ENCODE data around the gene ZNF346. TPM values are rescaled to one million over a fixed set of nuclear protein-coding genes. Genes with fewer than 3 reads are reported as not detected.

ZNF346 gene
- total RNA-seq, 2 donors from 2014 or later = 23.5 to 46.9 TPM

- no peak for DNase-seq (ENCODE audit: low spot score)
- no peak overlapping the region for H3K4me3 Mint-ChIP-seq
- H3K9me3 Mint-ChIP-seq = no peaks in the 10 kb centered on the region
- H3K27ac Mint-ChIP-seq = no peak overlapping the region
- H3K27me3 Mint-ChIP-seq = no peaks in the 10 kb centered on the region
- no peaks in the 10 kb centered on the region for H3K4me1 Mint-ChIP-seq (ENCODE audit: low read depth in 2 of 2)
- H3K36me3 Mint-ChIP-seq = no peaks in the 10 kb centered on the region
- no peak for ATAC-seq
Observed at GRCh38 chr5:177096162-177097015, 73.9 kb downstream of the ZNF346 start.

DNA sequence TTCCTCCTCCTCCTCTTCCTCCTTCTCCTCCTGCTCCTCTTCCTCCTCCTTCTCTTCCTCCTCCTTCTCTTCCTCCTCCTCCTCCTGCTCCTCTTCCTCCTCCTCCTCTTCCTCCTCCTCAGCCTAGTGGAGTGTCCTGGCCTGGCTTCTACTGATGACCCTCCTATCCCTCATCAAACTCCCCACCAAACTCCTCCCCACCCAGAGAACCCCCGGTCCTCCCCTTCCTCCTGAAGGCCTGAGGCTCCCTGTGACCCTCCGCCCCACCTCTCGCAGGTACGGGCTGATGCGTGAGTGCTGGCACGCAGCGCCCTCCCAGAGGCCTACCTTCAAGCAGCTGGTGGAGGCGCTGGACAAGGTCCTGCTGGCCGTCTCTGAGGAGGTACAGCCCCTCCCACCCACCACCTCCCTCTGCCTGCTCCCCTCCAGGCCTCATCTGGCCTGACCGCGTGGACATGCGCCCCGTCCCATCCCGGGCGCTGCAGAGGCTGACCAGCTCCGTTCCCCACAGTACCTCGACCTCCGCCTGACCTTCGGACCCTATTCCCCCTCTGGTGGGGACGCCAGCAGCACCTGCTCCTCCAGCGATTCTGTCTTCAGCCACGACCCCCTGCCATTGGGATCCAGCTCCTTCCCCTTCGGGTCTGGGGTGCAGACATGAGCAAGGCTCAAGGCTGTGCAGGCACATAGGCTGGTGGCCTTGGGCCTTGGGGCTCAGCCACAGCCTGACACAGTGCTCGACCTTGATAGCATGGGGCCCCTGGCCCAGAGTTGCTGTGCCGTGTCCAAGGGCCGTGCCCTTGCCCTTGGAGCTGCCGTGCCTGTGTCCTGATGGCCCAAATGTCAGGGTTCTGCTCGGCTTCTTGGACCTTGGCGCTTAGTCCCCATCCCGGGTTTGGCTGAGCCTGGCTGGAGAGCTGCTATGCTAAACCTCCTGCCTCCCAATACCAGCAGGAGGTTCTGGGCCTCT, 74.8 kb downstream of the ZNF346 start:
- H3K4me3 Mint-ChIP-seq = no peak overlapping the region
- no peaks in the 10 kb centered on the region for H3K4me1 Mint-ChIP-seq (ENCODE audit: low read depth in 2 of 2)
- no peak for ATAC-seq
- H3K27ac Mint-ChIP-seq = no peak overlapping the region
- H3K27me3 Mint-ChIP-seq = no peaks in the 10 kb centered on the region
- H3K36me3 Mint-ChIP-seq = no peaks in the 10 kb centered on the region
- H3K9me3 Mint-ChIP-seq = no peaks in the 10 kb centered on the region
- DNase-seq (ENCODE audit: low spot score) = no peak

GRCh38 chr5:177098120-177098469, 75.6 kb downstream of the ZNF346 start:
- H3K36me3 Mint-ChIP-seq = no peaks in the 10 kb centered on the region
- H3K27ac Mint-ChIP-seq = no peak overlapping the region
- no peaks in the 10 kb centered on the region for H3K27me3 Mint-ChIP-seq
- no peak overlapping the region for H3K4me3 Mint-ChIP-seq
- no peaks in the 10 kb centered on the region for H3K9me3 Mint-ChIP-seq
- no peak for DNase-seq (ENCODE audit: low spot score)
- no peaks in the 10 kb centered on the region for H3K4me1 Mint-ChIP-seq (ENCODE audit: low read depth in 2 of 2)
- no peak for ATAC-seq

DNA sequence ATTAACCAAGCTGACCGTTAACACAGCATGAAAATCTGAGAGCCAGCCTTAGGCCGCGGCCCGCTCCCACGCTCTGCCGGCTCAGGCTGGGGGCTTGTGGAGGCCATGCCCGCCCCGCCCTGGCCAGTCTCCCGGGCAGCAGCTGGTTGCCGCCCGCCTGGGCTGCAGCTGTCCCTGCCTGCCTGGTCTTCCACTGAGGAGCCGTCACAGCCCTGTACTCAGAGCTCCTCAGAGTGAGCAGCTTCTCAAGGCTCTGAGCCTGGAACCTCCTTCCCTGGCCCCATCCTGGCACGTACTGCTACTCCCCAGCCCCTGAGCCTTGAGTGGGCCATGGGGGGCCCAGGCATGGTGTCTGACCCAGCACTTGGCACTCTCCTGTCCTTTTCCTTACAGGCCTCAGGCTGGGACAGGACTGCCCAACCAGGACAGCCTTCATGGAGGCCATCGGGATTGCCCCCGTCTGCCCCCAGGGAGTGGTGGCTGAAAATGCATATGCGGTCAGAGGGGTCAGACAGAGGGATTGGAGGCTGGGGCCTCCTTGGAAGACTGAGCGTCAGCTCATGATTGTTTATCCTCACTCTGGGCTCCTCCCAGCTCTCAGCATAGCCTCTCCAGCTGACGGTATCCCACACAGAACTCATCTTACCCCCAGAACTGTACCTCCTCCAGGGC, 76.1 kb downstream of the ZNF346 start:
- Mint-ChIP-seq H3K27ac (no peak overlapping the region), H3K36me3 (no peaks in the 10 kb centered on the region), H3K4me1 (ENCODE audit: low read depth in 2 of 2) (no peaks in the 10 kb centered on the region), H3K27me3 (no peaks in the 10 kb centered on the region), H3K4me3 (no peak overlapping the region), H3K9me3 (no peaks in the 10 kb centered on the region)
- no peak for DNase-seq (ENCODE audit: low spot score)
- ATAC-seq = no peak

DNA sequence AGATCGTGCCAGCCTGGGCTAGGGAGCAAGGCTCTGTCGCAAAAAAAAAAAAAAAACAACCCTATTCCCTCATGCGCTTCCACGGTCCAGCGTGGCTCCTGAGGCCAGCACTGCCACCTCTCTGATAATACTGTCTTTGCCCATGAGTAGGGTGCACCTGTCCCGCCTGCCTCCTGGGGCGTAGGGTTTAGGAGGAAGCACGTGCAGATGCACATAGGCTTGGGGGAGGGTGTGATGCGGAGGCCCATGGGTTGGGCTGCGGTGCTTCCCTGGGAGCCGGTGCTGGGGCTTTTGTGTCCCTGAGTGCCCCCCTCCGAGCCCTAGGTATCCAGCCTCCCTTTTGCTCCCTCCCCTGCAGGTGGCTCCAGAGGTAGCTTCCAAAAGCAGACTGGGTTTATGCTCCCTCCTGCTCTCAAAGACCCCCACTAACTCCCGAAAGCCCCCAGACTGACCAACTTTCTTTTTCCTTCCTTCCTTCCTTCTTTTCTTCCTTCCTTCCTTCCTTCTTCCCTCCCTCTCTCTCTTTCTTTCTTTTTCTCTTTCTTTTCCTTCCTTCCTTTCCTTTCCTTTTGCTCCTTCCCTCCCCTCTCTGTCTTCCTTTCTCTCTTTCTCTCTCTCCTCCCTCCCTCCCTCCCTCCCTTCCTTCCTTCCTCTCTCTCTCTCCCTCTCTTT, 77.1 kb downstream of the ZNF346 start:
- Mint-ChIP-seq H3K4me3 (no peak overlapping the region), H3K36me3 (no peaks in the 10 kb centered on the region), H3K9me3 (no peaks in the 10 kb centered on the region), H3K4me1 (ENCODE audit: low read depth in 2 of 2) (no peaks in the 10 kb centered on the region), H3K27me3 (no peaks in the 10 kb centered on the region), H3K27ac (no peak overlapping the region)
- DNase-seq (ENCODE audit: low spot score) = no peak
- ATAC-seq = no peak

- DNase-seq (ENCODE audit: low spot score) (no peak), ATAC-seq (no peak)
- no peaks in the 10 kb centered on the region for H3K27me3 Mint-ChIP-seq
- no peaks in the 10 kb centered on the region for H3K36me3 Mint-ChIP-seq
- no peak overlapping the region for H3K27ac Mint-ChIP-seq
- no peak overlapping the region for H3K4me3 Mint-ChIP-seq
- no peaks in the 10 kb centered on the region for H3K9me3 Mint-ChIP-seq
- H3K4me1 Mint-ChIP-seq (ENCODE audit: low read depth in 2 of 2) = no peaks in the 10 kb centered on the region
Observed at GRCh38 chr5:177100714-177101121, 78.2 kb downstream of the ZNF346 start.

DNA sequence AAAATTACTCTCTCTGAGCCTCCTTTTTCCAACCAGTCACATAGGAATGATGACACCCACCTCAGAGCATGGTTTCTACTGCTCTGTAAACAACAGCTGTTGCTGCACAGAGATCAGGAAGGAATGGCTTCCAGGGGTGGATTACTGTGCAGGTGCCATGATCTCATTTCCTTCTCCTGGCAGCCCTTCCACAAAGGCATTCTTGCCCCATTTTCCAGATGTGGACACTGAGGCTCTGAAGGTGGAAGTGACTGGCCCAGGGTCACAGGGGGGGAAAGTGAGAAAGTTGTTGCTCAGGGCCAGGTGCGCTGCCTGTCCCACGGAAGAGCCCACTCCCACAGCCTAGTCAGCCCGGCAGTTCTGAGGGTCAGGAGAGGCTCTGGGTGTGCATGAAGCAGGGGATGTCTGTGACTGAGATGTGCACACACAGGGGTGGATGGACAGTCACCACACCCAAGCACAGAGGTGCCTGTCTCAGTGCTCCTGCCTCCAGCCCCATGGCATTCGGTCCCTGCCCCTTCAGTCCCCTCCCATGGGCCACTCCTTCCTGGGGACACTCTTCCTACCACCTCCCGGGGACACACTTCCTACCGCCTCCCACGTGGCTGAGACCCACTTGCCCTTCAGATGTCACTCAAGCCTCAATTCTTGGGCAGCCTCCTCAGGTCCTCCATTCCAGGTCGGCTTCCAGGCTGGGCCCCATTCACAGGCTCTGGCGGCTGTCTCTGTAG, 81.2 kb downstream of the ZNF346 start:
- DNase-seq (ENCODE audit: low spot score) = no peak
- ATAC-seq = peak; percentile 17 to 32
- H3K36me3 Mint-ChIP-seq = no peaks in the 10 kb centered on the region
- H3K27ac Mint-ChIP-seq = no peak overlapping the region
- H3K9me3 Mint-ChIP-seq = no peaks in the 10 kb centered on the region
- no peak overlapping the region for H3K4me3 Mint-ChIP-seq
- H3K27me3 Mint-ChIP-seq = no peaks in the 10 kb centered on the region
- H3K4me1 Mint-ChIP-seq (ENCODE audit: low read depth in 2 of 2) = no peaks in the 10 kb centered on the region

DNA sequence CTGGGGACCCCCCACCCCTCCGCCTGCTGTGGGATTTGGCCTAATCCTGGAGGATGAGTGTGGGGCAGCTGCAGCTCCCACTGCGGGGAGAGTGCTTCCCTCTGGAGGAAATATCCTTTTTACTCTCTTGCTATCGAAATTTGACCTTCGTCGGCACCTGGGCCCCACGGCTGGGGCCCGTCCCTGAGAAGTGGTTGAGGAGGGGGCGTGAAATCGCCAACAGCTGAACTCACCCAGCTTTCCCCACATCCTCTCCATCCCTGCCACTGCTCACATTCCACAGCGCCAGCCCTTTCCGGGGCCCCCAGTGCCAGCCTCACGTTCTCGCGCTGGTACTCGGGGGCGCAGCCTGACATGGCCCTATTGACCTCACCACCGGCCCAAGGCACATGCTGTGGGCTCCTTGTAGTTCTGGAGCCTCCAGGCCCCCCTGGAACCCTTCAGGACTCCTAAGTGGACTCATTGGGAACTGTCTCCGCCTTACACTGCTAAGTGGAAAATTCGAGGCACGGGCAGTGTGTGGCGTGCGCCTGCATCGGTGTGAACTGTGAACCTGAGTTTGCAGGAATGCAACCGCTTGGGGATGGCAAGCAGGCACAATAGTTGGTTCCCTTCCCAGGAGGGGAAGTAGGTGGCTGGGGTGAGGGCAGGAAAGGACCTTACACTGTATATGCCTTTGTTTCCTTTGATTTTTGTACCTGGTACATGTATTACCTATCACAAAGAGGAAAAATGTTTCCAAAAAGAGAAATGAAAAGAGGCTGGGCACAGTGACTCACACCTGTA, 83.4 kb downstream of the ZNF346 start:
- H3K4me3 Mint-ChIP-seq = no peak overlapping the region
- H3K4me1 Mint-ChIP-seq (ENCODE audit: low read depth in 2 of 2) = no peaks in the 10 kb centered on the region
- no peaks in the 10 kb centered on the region for H3K36me3 Mint-ChIP-seq
- H3K9me3 Mint-ChIP-seq = no peaks in the 10 kb centered on the region
- DNase-seq (ENCODE audit: low spot score) (no peak), ATAC-seq (no peak)
- no peaks in the 10 kb centered on the region for H3K27me3 Mint-ChIP-seq
- no peak overlapping the region for H3K27ac Mint-ChIP-seq

DNA sequence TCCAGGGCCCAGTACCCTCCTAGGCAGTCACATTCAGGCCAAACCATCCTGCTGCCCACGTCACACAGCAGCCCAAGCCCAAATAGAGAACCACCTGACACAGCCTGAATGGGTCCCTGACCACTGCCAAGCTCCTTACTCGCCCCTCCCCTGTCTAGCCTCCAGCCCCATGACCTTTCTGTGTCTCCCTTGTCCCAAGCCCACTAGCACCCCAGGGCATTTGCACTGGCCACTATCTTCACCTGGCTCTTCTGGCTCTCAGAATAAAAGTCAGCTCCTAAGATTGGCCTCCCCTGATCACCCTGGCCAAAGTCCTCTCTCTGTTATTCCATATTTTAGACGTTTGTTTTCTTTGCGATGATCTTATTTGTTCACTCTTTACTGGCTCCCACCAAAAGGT, 84.7 kb downstream of the ZNF346 start:
- H3K36me3 Mint-ChIP-seq = no peaks in the 10 kb centered on the region
- no peaks in the 10 kb centered on the region for H3K27me3 Mint-ChIP-seq
- H3K9me3 Mint-ChIP-seq = no peaks in the 10 kb centered on the region
- no peak overlapping the region for H3K27ac Mint-ChIP-seq
- DNase-seq (ENCODE audit: low spot score) (no peak), ATAC-seq (no peak)
- H3K4me3 Mint-ChIP-seq = no peak overlapping the region
- H3K4me1 Mint-ChIP-seq (ENCODE audit: low read depth in 2 of 2) = peaks cover 0 to 6% of the 10 kb centered on the region in 2 donors

GRCh38 chr5:177109810-177110209, 87.3 kb downstream of the ZNF346 start:
- ATAC-seq (no peak), DNase-seq (ENCODE audit: low spot score) (no peak)
- no peak overlapping the region for H3K27ac Mint-ChIP-seq
- H3K36me3 Mint-ChIP-seq = no peaks in the 10 kb centered on the region
- H3K4me1 Mint-ChIP-seq (ENCODE audit: low read depth in 2 of 2) = peaks cover 4 to 13% of the 10 kb centered on the region in 2 donors
- no peaks in the 10 kb centered on the region for H3K9me3 Mint-ChIP-seq
- H3K27me3 Mint-ChIP-seq = no peaks in the 10 kb centered on the region
- no peak overlapping the region for H3K4me3 Mint-ChIP-seq

DNA sequence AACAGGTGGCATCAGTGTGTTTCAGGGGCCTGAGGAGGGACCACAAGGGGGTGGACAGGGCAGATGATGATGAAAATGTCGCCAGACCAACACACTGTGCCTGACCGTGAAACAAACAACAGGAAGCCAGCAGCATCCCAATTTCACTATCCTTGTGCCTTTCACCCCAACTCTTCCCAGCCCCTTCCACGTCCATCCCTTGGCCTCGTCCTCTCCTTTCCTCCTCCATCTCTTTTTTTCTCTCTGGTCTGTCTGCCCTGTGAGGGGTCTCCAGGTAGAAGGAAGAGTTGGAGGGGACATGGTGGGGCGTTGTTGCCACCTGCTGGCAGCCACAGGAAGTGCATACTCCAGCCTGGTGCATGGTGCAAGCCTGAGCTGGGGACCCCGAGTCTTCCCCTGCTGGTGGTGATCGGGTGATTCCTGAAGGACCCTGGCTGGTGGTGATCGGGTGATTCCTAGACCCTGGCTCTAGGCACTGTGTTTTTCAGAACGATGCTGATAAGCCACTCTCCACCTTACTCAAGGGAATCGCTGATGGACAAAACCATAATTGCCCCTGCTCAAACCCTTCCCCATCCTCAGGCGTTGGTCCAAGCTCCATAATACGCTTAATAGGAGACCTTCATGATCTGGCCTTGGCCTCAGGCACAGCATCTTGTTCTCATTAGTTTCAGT, 89.4 kb downstream of the ZNF346 start:
- no peaks in the 10 kb centered on the region for H3K36me3 Mint-ChIP-seq

More for the DNA sequence above, 89.4 kb downstream of the ZNF346 start:
- Mint-ChIP-seq H3K4me1 (ENCODE audit: low read depth in 2 of 2) (peaks cover 14 to 22% of the 10 kb centered on the region in 2 donors), H3K27me3 (no peaks in the 10 kb centered on the region), H3K27ac (peak overlapping the region in 1 of 2 donors; percentile 66), H3K4me3 (no peak overlapping the region), H3K9me3 (peaks cover 5% of the 10 kb centered on the region)
- DNase-seq (ENCODE audit: low spot score) (peak; percentile 71), ATAC-seq (peak; percentile 62 to 69)
